GM18511 (cell line): ENCODE data around the gene LMTK3.
"Not testable (repeated sequence)": the region's sequence is repeated elsewhere in the genome, so short reads cannot be mapped to it uniquely, and the experiment has no call there.

Experiments used
- ATAC-seq: cut with Tn5 transposase; IDR thresholded peaks from one replicate; pipeline ENCODE4 v1.9.1; 2021; ENCODE audit warnings: mild to moderate bottlenecking, moderate library complexity; ENCODE audit not compliant: unreplicated experiment

The LMTK3 gene

GRCh38 chr19:48489608-48490216 lies 21.9 kb downstream of the LMTK3 start:
- ATAC-seq, result no peak

- ATAC-seq, result not testable (repeated sequence)
Measured at GRCh38 chr19:48488478-48488877, 23.2 kb downstream of the LMTK3 start.

- ATAC-seq, result no peak
Measured at GRCh38 chr19:48487948-48488347, 23.7 kb downstream of the LMTK3 start.

- ATAC-seq, result no peak
Measured at GRCh38 chr19:48487544-48487943, 24.1 kb downstream of the LMTK3 start.

- ATAC-seq, result not testable (repeated sequence)
Measured at GRCh38 chr19:48486706-48487105, 24.9 kb downstream of the LMTK3 start.

- ATAC-seq, result no peak
Measured at GRCh38 chr19:48484931-48485612, 26.6 kb downstream of the LMTK3 start.

- no peak for ATAC-seq
Measured at GRCh38 chr19:48484247-48484893, 27.3 kb downstream of the LMTK3 start.

- no peak for ATAC-seq
Measured at GRCh38 chr19:48483301-48483700, 28.3 kb downstream of the LMTK3 start.

- ATAC-seq, result no peak
Measured at GRCh38 chr19:48481846-48482639, 29.6 kb downstream of the LMTK3 start.

- no peak for ATAC-seq
Measured at GRCh38 chr19:48480558-48481500, 30.8 kb downstream of the LMTK3 start.

- no peak for ATAC-seq
Measured at GRCh38 chr19:48480183-48480557, 31.5 kb downstream of the LMTK3 start.

GRCh38 chr19:48479686-48480085 lies 31.9 kb downstream of the LMTK3 start:
- no peak for ATAC-seq

GRCh38 chr19:48478339-48479256 lies 33.0 kb downstream of the LMTK3 start:
- ATAC-seq, result no peak

GRCh38 chr19:48477698-48478338 lies 33.8 kb downstream of the LMTK3 start:
- ATAC-seq, result no peak

- ATAC-seq, result no peak
Measured at GRCh38 chr19:48477067-48477685, 34.5 kb downstream of the LMTK3 start.

GRCh38 chr19:48476176-48476575 lies 35.5 kb downstream of the LMTK3 start:
- ATAC-seq, result no peak

- ATAC-seq, result no peak
Measured at GRCh38 chr19:48475369-48476068, 36.1 kb downstream of the LMTK3 start.

GRCh38 chr19:48474084-48474592 lies 37.5 kb downstream of the LMTK3 start:
- no peak for ATAC-seq
